HUES64 (cell line): ENCODE measurements around the gene LCLAT1.
"Not testable (repeated sequence)": the region's sequence is repeated elsewhere in the genome, so short reads cannot be mapped to it uniquely, and the experiment has no call there.

Experiments used
- H3K27ac ChIP-seq: 2 replicates; pipeline ENCODE4 v1.7.0; 2013; ENCODE audit warnings: low read depth, low read length, inconsistent platforms
- H3K27me3 ChIP-seq: 2 replicates; pipeline ENCODE4 v1.6.1; 2013; ENCODE audit warnings: mild to moderate bottlenecking, low read length; ENCODE audit not compliant: insufficient read depth
- H3K36me3 ChIP-seq: 2 replicates; pipeline ENCODE4 v1.6.1; 2013; ENCODE audit warnings: mild to moderate bottlenecking, low read length; ENCODE audit not compliant: insufficient read depth
- H3K4me1 ChIP-seq: 2 replicates; pipeline ENCODE4 v1.6.1; 2013; ENCODE audit warnings: mild to moderate bottlenecking, low read length, moderate library complexity; ENCODE audit not compliant: insufficient read depth
- H3K4me3 ChIP-seq: 2 replicates; pipeline ENCODE4 v1.5.1; 2013; ENCODE audit warnings: mild to moderate bottlenecking, low read length, moderate library complexity
- H3K9ac ChIP-seq: 2 replicates; pipeline ENCODE4 v1.6.1; 2013; ENCODE audit warnings: mild to moderate bottlenecking, low read depth, low read length
- H3K9me3 ChIP-seq: 2 replicates; pipeline ENCODE4 v1.6.1; 2013; ENCODE audit warnings: low read depth, low read length; ENCODE audit not compliant: insufficient read depth
- WGBS: fragments of 150-250, 120-280 bp; methylation state at CpG from one replicate; pipeline ENCODE4 v1.1.7; 2013; ENCODE audit warnings: missing lambda C conversion rate; 5-methylcytosine and 5-hydroxymethylcytosine counted together

LCLAT1 gene

GRCh38 chr2:30456579-30456978, 9.5 kb downstream of the LCLAT1 start:
- Histone ChIP-seq H3K4me1 (peaks cover 55% of the 10 kb centered on the region), H3K4me3 (no peak overlapping the region), H3K27me3 (no peaks in the 10 kb centered on the region), H3K9ac (no peak overlapping the region), H3K9me3 (no peaks in the 10 kb centered on the region), H3K27ac (peak overlapping the region; percentile 52; the same call in 1 of the 2 replicates), H3K36me3 (no peaks in the 10 kb centered on the region)
- 86% methylated on average over 1 of the region's 2 CpGs for WGBS

GRCh38 chr2:30457296-30457695, 10.2 kb downstream of the LCLAT1 start:
- H3K36me3 ChIP-seq = no peaks in the 10 kb centered on the region
- H3K4me1 ChIP-seq = peaks cover 55% of the 10 kb centered on the region
- H3K27me3 ChIP-seq = no peaks in the 10 kb centered on the region
- no peak overlapping the region; the same call in 1 of the 2 replicates for H3K4me3 ChIP-seq
- no peak overlapping the region for H3K9ac ChIP-seq
- H3K27ac ChIP-seq = peak overlapping the region; percentile 53; the same call in 1 of the 2 replicates
- no peaks in the 10 kb centered on the region for H3K9me3 ChIP-seq

GRCh38 chr2:30459140-30459539, 12.1 kb downstream of the LCLAT1 start:
- 48% methylated on average over 2 of the region's 2 CpGs for WGBS

GRCh38 chr2:30462131-30462857, 15.2 kb downstream of the LCLAT1 start:
- Histone ChIP-seq H3K4me3 (no peak overlapping the region), H3K9ac (no peak overlapping the region), H3K27me3 (no peaks in the 10 kb centered on the region), H3K4me1 (peaks cover 46% of the 10 kb centered on the region), H3K36me3 (no peaks in the 10 kb centered on the region), H3K27ac (no peak overlapping the region), H3K9me3 (no peaks in the 10 kb centered on the region)
- 95% methylated on average over 4 of the region's 4 CpGs for WGBS

More at GRCh38 chr2:30459140-30459539, 12.1 kb downstream of the LCLAT1 start:
- Histone ChIP-seq H3K9me3 (no peaks in the 10 kb centered on the region), H3K27me3 (no peaks in the 10 kb centered on the region), H3K4me1 (peaks cover 45% of the 10 kb centered on the region), H3K4me3 (no peak overlapping the region), H3K36me3 (no peaks in the 10 kb centered on the region), H3K9ac (no peak overlapping the region), H3K27ac (no peak overlapping the region)

- H3K9ac ChIP-seq = no peak overlapping the region
- peaks cover 34% of the 10 kb centered on the region for H3K4me1 ChIP-seq
- H3K9me3 ChIP-seq = no peaks in the 10 kb centered on the region
- H3K36me3 ChIP-seq = no peaks in the 10 kb centered on the region
- H3K4me3 ChIP-seq = no peak overlapping the region
- H3K27me3 ChIP-seq = no peaks in the 10 kb centered on the region
- no CpG with 5 or more reads among the region's 2 CpGs for WGBS
- H3K27ac ChIP-seq = no peak overlapping the region
These were observed 16.5 kb downstream of the LCLAT1 start for GRCh38 chr2:30463535-30463934.

GRCh38 chr2:30464544-30465170, 17.6 kb downstream of the LCLAT1 start:
- Histone ChIP-seq H3K27ac (no peak overlapping the region), H3K36me3 (no peaks in the 10 kb centered on the region), H3K4me1 (peaks cover 23% of the 10 kb centered on the region), H3K4me3 (no peak overlapping the region), H3K9me3 (no peaks in the 10 kb centered on the region), H3K9ac (no peak overlapping the region), H3K27me3 (no peaks in the 10 kb centered on the region)
- WGBS = 97% methylated on average over 4 of the region's 4 CpGs

- Histone ChIP-seq H3K4me3 (no peak overlapping the region), H3K4me1 (peaks cover 23% of the 10 kb centered on the region), H3K27me3 (no peaks in the 10 kb centered on the region), H3K9me3 (no peaks in the 10 kb centered on the region), H3K27ac (no peak overlapping the region), H3K9ac (no peak overlapping the region), H3K36me3 (no peaks in the 10 kb centered on the region)
- WGBS = 85% methylated on average over 3 of the region's 3 CpGs
These were observed 18.1 kb downstream of the LCLAT1 start for GRCh38 chr2:30465171-30465545.

GRCh38 chr2:30466216-30466615, 19.2 kb downstream of the LCLAT1 start:
- Histone ChIP-seq H3K9ac (no peak overlapping the region), H3K9me3 (no peaks in the 10 kb centered on the region)
- no CpG with 5 or more reads among the region's 1 CpG for WGBS

GRCh38 chr2:30467062-30467826, 20.2 kb downstream of the LCLAT1 start:
- H3K27ac ChIP-seq, H3K36me3 ChIP-seq, H3K9ac ChIP-seq, H3K9me3 ChIP-seq, H3K4me3 ChIP-seq, H3K27me3 ChIP-seq: not testable (repeated sequence)
- WGBS = 94% methylated on average over 5 of the region's 8 CpGs
- peaks cover 20% of the 10 kb centered on the region for H3K4me1 ChIP-seq

More at GRCh38 chr2:30466216-30466615, 19.2 kb downstream of the LCLAT1 start:
- H3K27ac ChIP-seq = no peak overlapping the region
- H3K4me3 ChIP-seq = no peak overlapping the region
- H3K27me3 ChIP-seq = no peaks in the 10 kb centered on the region
- H3K4me1 ChIP-seq = peaks cover 15% of the 10 kb centered on the region
- H3K36me3 ChIP-seq = no peaks in the 10 kb centered on the region

GRCh38 chr2:30470426-30470825, 23.4 kb downstream of the LCLAT1 start:
- no peak overlapping the region for H3K27ac ChIP-seq
- WGBS = 95% methylated on average over 1 of the region's 1 CpG
- H3K36me3 ChIP-seq = no peaks in the 10 kb centered on the region

GRCh38 chr2:30472326-30472725, 25.3 kb downstream of the LCLAT1 start:
- Histone ChIP-seq H3K27me3 (no peaks in the 10 kb centered on the region), H3K9ac (no peak overlapping the region), H3K9me3 (no peaks in the 10 kb centered on the region), H3K4me3 (no peak overlapping the region), H3K36me3 (no peaks in the 10 kb centered on the region; the same call in 1 of the 2 replicates), H3K4me1 (peaks cover 6% of the 10 kb centered on the region; the same call in 1 of the 2 replicates), H3K27ac (no peak overlapping the region)

More at GRCh38 chr2:30470426-30470825, 23.4 kb downstream of the LCLAT1 start:
- Histone ChIP-seq H3K27me3 (no peaks in the 10 kb centered on the region), H3K9ac (no peak overlapping the region), H3K9me3 (no peaks in the 10 kb centered on the region), H3K4me1 (peaks cover 9% of the 10 kb centered on the region), H3K4me3 (no peak overlapping the region)
